SJCRH30 (cell line): Measurements from ENCODE around the gene CLEC1A. TPM values are rescaled to one million over a fixed set of nuclear protein-coding genes. Genes with fewer than 3 reads are reported as not detected.

Experiments
- DNase-seq, 2 experiments: peaks; one replicate each; pipeline ENCODE4 v3.0.0-alpha.2; 2015 to 2020
- H3K27ac ChIP-seq: fragments of 250-450 bp; sonication (Bioruptor Pico); 2 replicates; pipeline ENCODE4 v1.5.1; 2020; ENCODE audit warnings: mild to moderate bottlenecking, moderate library complexity
- H3K27me3 ChIP-seq: fragments of 250-450 bp; sonication (Bioruptor Pico); 2 replicates; pipeline ENCODE4 v1.5.1; 2020; ENCODE audit warnings: mild to moderate bottlenecking, moderate library complexity
- H3K36me3 ChIP-seq: fragments of 250-450 bp; sonication (Bioruptor Pico); 2 replicates; pipeline ENCODE4 v1.5.1; 2020; ENCODE audit warnings: mild to moderate bottlenecking, moderate library complexity
- H3K4me1 ChIP-seq: fragments of 250-450 bp; sonication (Bioruptor Pico); 2 replicates; pipeline ENCODE4 v1.5.1; 2020; ENCODE audit warnings: mild to moderate bottlenecking, moderate library complexity
- H3K4me3 ChIP-seq: fragments of 250-450 bp; sonication (Bioruptor Pico); 2 replicates; pipeline ENCODE4 v1.5.1; 2020; ENCODE audit warnings: mild to moderate bottlenecking, moderate library complexity
- H3K9me3 ChIP-seq: fragments of 250-450 bp; sonication (Bioruptor Pico); replicated peaks from 2 replicates; pipeline ENCODE4 v1.5.1; 2020; ENCODE audit warnings: mild to moderate bottlenecking, moderate library complexity
- total RNA-seq: library from RNA; depleted of rRNA; stranded (reverse); fragments of >200 nt; shearing (Covaris generic); gene quantifications from 2 replicates; pipeline ENCODE4 v1.2.3, GENCODE V29; 2014

Gene CLEC1A
- total RNA-seq, 1 experiment from 2014 or later, result not detected

GRCh38 chr12:10086387-10086786 is 12.4 kb downstream of the CLEC1A start:
- Histone ChIP-seq H3K4me3 (no peak overlapping the region), H3K9me3 (no peaks in the 10 kb centered on the region), H3K4me1 (no peaks in the 10 kb centered on the region), H3K27me3 (no peaks in the 10 kb centered on the region), H3K27ac (no peak overlapping the region), H3K36me3 (no peaks in the 10 kb centered on the region)
- no peak for DNase-seq

- Histone ChIP-seq H3K36me3 (no peaks in the 10 kb centered on the region), H3K4me1 (no peaks in the 10 kb centered on the region), H3K9me3 (no peaks in the 10 kb centered on the region), H3K27ac (no peak overlapping the region), H3K4me3 (no peak overlapping the region), H3K27me3 (no peaks in the 10 kb centered on the region)
- DNase-seq, result no peak
Observed at GRCh38 chr12:10084733-10085132, 14.1 kb downstream of the CLEC1A start.

- no peak for DNase-seq
Observed at GRCh38 chr12:10082117-10082874, 16.5 kb downstream of the CLEC1A start.

DNA sequence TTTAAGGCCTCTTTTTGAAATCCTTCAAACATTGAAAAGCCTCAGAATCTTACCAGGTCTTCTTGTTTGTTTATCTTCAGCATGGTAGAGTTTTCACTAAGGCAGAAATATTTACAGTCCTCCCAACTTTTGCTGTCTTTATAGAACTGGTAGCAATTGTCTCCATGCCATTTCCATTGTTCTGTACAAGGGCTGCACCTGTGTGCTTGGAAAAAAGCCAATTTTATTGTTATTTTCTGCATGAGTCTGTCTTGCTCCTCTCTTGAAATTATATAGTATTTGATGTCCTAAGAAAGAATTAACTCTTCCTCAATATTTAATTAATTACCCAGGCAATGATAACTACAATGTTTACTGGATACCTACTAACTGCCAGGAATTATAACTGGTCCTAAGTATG is 23.3 kb downstream of the CLEC1A start:
- H3K4me3 ChIP-seq, result no peak overlapping the region
- no peaks in the 10 kb centered on the region for H3K36me3 ChIP-seq
- H3K27me3 ChIP-seq, result peaks cover 2% of the 10 kb centered on the region; the same call in 1 of the 2 replicates
- no peak for DNase-seq
- no peaks in the 10 kb centered on the region for H3K4me1 ChIP-seq
- H3K9me3 ChIP-seq, result no peaks in the 10 kb centered on the region
- no peak overlapping the region for H3K27ac ChIP-seq

More at GRCh38 chr12:10082117-10082874, 16.5 kb downstream of the CLEC1A start:
- Histone ChIP-seq H3K4me1 (no peaks in the 10 kb centered on the region), H3K4me3 (no peak overlapping the region), H3K27ac (no peak overlapping the region), H3K36me3 (no peaks in the 10 kb centered on the region), H3K27me3 (no peaks in the 10 kb centered on the region), H3K9me3 (no peaks in the 10 kb centered on the region)

DNA sequence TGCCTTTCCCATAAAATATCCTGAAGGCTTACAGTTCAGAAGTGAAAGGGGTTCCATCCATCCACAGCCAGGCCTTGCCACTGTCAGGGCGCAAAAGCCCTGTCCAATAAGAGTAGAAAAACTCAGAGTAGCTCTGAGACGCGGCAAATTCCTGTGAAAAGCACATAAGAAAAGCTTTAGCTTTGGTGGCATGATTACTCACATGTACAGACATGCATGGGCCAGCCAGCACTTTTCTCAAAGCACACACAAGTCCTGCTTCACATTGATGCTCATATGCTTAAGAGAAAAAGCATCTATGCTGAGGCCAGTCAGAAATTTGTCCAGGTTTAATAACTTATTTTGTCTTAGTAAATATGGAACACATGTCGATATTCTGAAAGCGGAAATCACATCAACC is 25.5 kb downstream of the CLEC1A start:
- DNase-seq, result no peak
- Histone ChIP-seq H3K27me3 (peaks cover 2% of the 10 kb centered on the region; the same call in 1 of the 2 replicates), H3K9me3 (no peaks in the 10 kb centered on the region), H3K4me3 (no peak overlapping the region), H3K27ac (no peak overlapping the region), H3K4me1 (no peaks in the 10 kb centered on the region), H3K36me3 (no peaks in the 10 kb centered on the region)

DNA sequence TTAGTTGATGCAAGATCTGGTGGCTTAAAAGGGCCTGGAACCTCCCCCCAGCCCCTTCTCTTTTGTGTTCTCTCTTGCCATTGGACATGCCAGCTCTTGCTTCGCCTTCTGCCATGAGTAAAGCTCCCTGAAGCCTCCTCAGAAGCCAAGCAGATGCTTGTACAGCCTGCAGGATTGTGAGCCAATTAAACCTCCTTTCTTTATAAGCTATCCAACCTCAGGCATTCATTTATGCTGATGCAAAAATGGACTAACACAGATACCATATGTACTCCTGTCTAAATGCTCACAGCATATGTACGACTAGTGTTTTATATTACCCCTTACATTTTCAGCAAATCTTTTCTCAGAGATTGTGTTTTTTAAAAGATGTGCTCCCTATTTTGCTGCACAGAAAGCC is 26.7 kb downstream of the CLEC1A start:
- no peaks in the 10 kb centered on the region for H3K36me3 ChIP-seq
- peaks cover 2% of the 10 kb centered on the region; the same call in 1 of the 2 replicates for H3K27me3 ChIP-seq
- H3K4me3 ChIP-seq, result no peak overlapping the region
- no peak overlapping the region for H3K27ac ChIP-seq
- no peak for DNase-seq
- H3K9me3 ChIP-seq, result no peaks in the 10 kb centered on the region
- no peaks in the 10 kb centered on the region for H3K4me1 ChIP-seq

- no peaks in the 10 kb centered on the region for H3K4me1 ChIP-seq
- H3K4me3 ChIP-seq, result no peak overlapping the region
- no peaks in the 10 kb centered on the region for H3K9me3 ChIP-seq
- H3K27ac ChIP-seq, result no peak overlapping the region
- no peaks in the 10 kb centered on the region for H3K36me3 ChIP-seq
- no peaks in the 10 kb centered on the region; the same call in 1 of the 2 replicates for H3K27me3 ChIP-seq
- DNase-seq, result no peak
Observed at GRCh38 chr12:10070380-10070779, 28.4 kb downstream of the CLEC1A start.

DNA sequence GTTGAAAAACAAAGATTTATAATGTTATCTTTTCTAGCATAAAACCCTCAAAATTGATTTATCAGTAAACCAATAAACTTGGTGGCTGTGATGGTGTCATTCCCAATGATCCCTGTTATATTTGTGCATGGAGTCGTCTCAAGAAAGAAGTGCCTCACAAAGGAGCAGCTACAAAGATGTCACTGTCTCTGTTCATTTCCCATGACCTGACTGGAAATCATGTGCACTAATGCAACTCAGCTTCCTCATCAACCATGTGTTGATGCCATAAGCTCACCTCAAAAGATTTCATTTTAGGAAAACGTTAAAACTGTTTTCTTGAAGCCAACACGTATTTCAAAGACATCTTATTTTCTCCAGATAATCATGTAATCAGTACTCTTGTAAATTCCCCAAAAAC is 28.8 kb downstream of the CLEC1A start:
- no peak overlapping the region for H3K4me3 ChIP-seq
- H3K27me3 ChIP-seq, result no peaks in the 10 kb centered on the region; the same call in 1 of the 2 replicates
- H3K4me1 ChIP-seq, result no peaks in the 10 kb centered on the region
- H3K36me3 ChIP-seq, result no peaks in the 10 kb centered on the region
- H3K9me3 ChIP-seq, result no peaks in the 10 kb centered on the region
- DNase-seq, result no peak
- H3K27ac ChIP-seq, result no peak overlapping the region

- H3K27ac ChIP-seq, result no peak overlapping the region
- no peak overlapping the region for H3K4me3 ChIP-seq
- no peaks in the 10 kb centered on the region for H3K9me3 ChIP-seq
- DNase-seq, result no peak
- no peaks in the 10 kb centered on the region for H3K4me1 ChIP-seq
- no peaks in the 10 kb centered on the region; the same call in 1 of the 2 replicates for H3K27me3 ChIP-seq
- H3K36me3 ChIP-seq, result no peaks in the 10 kb centered on the region
Observed at GRCh38 chr12:10069099-10069498, 29.7 kb downstream of the CLEC1A start.

GRCh38 chr12:10068644-10069043 is 30.1 kb downstream of the CLEC1A start:
- Histone ChIP-seq H3K27ac (no peak overlapping the region), H3K36me3 (no peaks in the 10 kb centered on the region)

GRCh38 chr12:10067942-10068341 is 30.8 kb downstream of the CLEC1A start:
- Histone ChIP-seq H3K36me3 (no peaks in the 10 kb centered on the region), H3K27me3 (no peaks in the 10 kb centered on the region; the same call in 1 of the 2 replicates), H3K9me3 (no peaks in the 10 kb centered on the region), H3K4me1 (no peaks in the 10 kb centered on the region), H3K27ac (no peak overlapping the region), H3K4me3 (no peak overlapping the region)
- DNase-seq, result peak in 1 of 2 experiments; percentile 12

More at GRCh38 chr12:10068644-10069043, 30.1 kb downstream of the CLEC1A start:
- no peak for DNase-seq
- Histone ChIP-seq H3K4me1 (no peaks in the 10 kb centered on the region), H3K27me3 (no peaks in the 10 kb centered on the region; the same call in 1 of the 2 replicates), H3K4me3 (no peak overlapping the region), H3K9me3 (no peaks in the 10 kb centered on the region)

- no peak for DNase-seq
- no peaks in the 10 kb centered on the region for H3K4me1 ChIP-seq
- H3K27me3 ChIP-seq, result no peaks in the 10 kb centered on the region; the same call in 1 of the 2 replicates
- no peaks in the 10 kb centered on the region for H3K36me3 ChIP-seq
- no peak overlapping the region for H3K27ac ChIP-seq
- no peaks in the 10 kb centered on the region for H3K9me3 ChIP-seq
- no peak overlapping the region for H3K4me3 ChIP-seq
Observed at GRCh38 chr12:10067264-10067663, 31.5 kb downstream of the CLEC1A start.

- H3K9me3 ChIP-seq, result no peaks in the 10 kb centered on the region
- no peak overlapping the region for H3K4me3 ChIP-seq
- no peaks in the 10 kb centered on the region; the same call in 1 of the 2 replicates for H3K27me3 ChIP-seq
- H3K4me1 ChIP-seq, result no peaks in the 10 kb centered on the region
- DNase-seq, result no peak
- no peaks in the 10 kb centered on the region for H3K36me3 ChIP-seq
- no peak overlapping the region for H3K27ac ChIP-seq
Observed at GRCh38 chr12:10065241-10065640, 33.5 kb downstream of the CLEC1A start.

- Histone ChIP-seq H3K9me3 (no peaks in the 10 kb centered on the region), H3K27ac (no peak overlapping the region)
Observed at GRCh38 chr12:10058387-10058786, 40.4 kb downstream of the CLEC1A start.

DNA sequence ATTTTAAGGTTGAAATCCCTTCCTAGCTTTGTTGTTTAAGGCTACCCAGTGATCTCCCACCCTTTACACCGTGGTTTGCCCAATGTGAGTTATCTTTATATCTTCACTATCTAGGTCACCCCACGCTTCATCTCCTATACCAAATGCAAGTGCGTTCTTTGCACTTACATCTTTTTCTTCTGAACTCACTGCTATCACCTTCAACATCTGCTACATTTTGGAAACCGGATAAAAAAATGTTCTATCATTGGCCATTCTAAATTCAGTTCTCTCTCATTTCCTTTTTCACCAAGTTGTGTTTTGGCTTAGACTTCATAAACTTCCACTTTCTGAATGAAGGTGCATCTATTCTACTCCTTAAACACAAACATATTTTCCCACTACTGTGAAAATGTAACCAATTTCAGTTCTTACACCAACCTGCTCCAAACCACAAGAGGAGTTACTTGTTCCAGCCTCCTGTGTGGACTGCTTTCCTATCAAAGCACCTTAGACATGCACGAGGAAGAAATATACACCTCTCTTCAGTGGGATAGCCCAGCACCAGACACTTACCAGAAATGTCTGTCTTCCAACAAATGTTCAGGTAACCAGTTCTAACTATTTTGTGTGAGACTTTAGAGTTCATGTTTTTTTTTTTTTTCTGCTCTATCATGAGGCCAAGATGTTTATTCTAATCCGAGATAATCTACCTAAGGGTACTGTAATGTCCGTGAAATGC is 46.4 kb downstream of the CLEC1A start:
- no peak for DNase-seq
- Histone ChIP-seq H3K36me3 (no peaks in the 10 kb centered on the region), H3K27ac (no peak overlapping the region), H3K4me3 (no peak overlapping the region), H3K9me3 (no peaks in the 10 kb centered on the region; the same call in 1 of the 2 replicates), H3K27me3 (no peaks in the 10 kb centered on the region), H3K4me1 (no peaks in the 10 kb centered on the region)

More at GRCh38 chr12:10058387-10058786, 40.4 kb downstream of the CLEC1A start:
- no peaks in the 10 kb centered on the region for H3K36me3 ChIP-seq
- no peaks in the 10 kb centered on the region; the same call in 1 of the 2 replicates for H3K4me1 ChIP-seq
- H3K4me3 ChIP-seq, result no peak overlapping the region
- DNase-seq, result no peak
- H3K27me3 ChIP-seq, result no peaks in the 10 kb centered on the region
